ENCODE results near the gene SPIRE2. TPM values are rescaled to one million over a fixed set of nuclear protein-coding genes. Genes with fewer than 3 reads are reported as not detected.
"Not testable (repeated sequence)": the region's sequence is repeated elsewhere in the genome, so short reads cannot be mapped to it uniquely, and the experiment has no call there.

The SPIRE2 gene
- total and polyA plus RNA-seq, 5 donors: 1.4 to 3.1 (median 2.5) TPM

DNA sequence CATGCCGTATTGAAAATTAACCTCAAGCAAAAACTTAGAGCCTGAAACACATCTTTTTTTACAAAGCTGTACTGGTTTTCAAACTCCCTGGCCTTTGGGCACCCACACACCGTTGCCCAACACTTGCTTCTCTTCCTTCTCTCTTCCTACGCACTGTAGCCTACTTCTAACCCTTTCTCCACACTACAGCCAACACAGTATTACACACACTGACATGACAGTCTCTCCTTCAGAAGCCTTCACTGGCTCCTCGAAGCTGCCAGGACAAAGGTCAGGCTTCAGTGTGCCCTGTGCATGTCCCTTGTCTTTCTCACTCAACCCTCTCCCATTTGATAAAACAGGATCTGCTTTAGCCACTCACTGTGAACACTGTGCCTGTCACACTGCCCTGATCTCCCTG lies 19.8 kb upstream of the SPIRE2 start:
- intact Hi-C loops (cut with DNase I): no loop called here

DNA sequence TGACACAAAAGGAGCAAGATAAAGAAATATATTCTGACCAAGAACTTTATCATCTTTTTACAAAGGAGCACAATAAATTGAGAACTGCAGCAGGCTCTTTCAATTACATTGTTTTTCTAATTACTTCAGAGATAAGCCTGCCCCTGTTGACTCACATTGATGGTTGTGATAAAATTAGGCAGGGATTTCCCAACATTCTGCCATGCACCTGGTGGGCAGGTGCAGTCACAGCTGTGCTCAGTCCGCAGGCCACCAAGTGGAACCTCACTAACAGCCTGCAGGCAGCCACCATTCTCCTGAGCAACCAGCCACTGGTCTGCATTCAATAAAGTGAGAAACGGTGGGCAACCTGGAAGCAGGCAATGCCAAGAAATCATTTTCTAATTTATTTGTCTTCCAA lies 17.0 kb upstream of the SPIRE2 start:
- 84% methylated on average over 2 of the region's 2 CpGs for WGBS
- no peak overlapping the region for H3K4me3 ChIP-seq (ENCODE audit: low read length)
- ATAC-seq (no peak), DNase-seq (no peak)
- no peak overlapping the region for H3K27ac ChIP-seq (ENCODE audit: low read length)
- intact Hi-C loops (cut with DNase I): loop anchor here in 1 of 4 donors (10.0 kb wide), 1 partner anchor 53 kb away; no protein-coding TSS in a partner anchor
- no peaks in the 10 kb centered on the region for H3K9me3 ChIP-seq (ENCODE audit: control insufficient read depth, low read length)
- no peaks in the 10 kb centered on the region for H3K27me3 ChIP-seq (ENCODE audit: control insufficient read depth, insufficient read depth)
- no peaks in the 10 kb centered on the region for H3K4me1 ChIP-seq (ENCODE audit: control insufficient read depth, insufficient read depth, low read length)

More for the DNA sequence above, 19.8 kb upstream of the SPIRE2 start:
- no peak for DNase-seq
- H3K9me3 ChIP-seq (ENCODE audit: control insufficient read depth, low read length): no peaks in the 10 kb centered on the region
- H3K27ac ChIP-seq (ENCODE audit: low read length): no peak overlapping the region
- 90% methylated on average over 3 of the region's 4 CpGs for WGBS
- no peak overlapping the region for H3K4me3 ChIP-seq (ENCODE audit: low read length)
- no peaks in the 10 kb centered on the region for H3K27me3 ChIP-seq (ENCODE audit: control insufficient read depth, insufficient read depth)
- H3K4me1 ChIP-seq (ENCODE audit: control insufficient read depth, insufficient read depth, low read length): no peaks in the 10 kb centered on the region
- no peak for ATAC-seq

DNA sequence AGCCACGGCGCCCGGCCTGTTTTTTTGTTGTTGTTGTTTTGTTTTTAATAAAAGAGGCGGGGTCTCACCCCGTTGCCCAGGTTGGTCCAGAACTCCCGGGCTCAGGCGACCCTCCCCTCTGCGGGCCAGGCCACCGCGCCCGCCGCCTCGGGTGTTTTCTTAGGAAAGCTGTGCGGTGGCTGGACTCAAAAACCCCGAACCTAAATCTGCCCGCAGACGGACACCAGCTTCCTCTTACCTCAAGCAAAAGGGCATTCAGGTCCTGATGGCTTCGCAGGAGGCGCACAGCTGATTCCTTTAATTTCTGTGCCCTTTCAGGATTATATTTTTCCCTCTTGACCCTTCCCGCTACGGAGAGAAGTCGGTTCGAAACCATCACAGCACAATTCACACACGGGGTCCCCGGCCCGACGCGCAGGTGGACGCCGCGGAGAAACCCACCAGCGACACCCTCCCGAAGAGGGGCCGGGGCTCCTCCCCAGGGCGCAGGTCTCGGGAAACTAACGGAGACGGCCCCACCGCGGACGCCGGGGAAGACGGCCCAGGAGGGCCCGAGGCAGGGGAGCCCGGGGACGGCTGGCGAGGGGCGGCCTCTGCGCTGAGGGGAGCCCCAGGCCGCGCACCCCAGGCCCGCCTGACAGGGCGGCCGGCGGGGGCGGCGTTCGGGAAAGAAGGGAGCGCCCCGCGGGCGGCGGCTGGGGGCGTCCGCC lies 12.5 kb upstream of the SPIRE2 start:
- intact Hi-C loops (cut with DNase I): loop anchor here in 1 of 4 donors (10.0 kb wide), 1 partner anchor 49 kb away; no protein-coding TSS in a partner anchor
- H3K27ac ChIP-seq (ENCODE audit: low read length): no peak overlapping the region
- no peaks in the 10 kb centered on the region for H3K9me3 ChIP-seq (ENCODE audit: control insufficient read depth, low read length)
- ATAC-seq: peak in 1 of 2 donors; percentile 4
- no peaks in the 10 kb centered on the region for H3K4me1 ChIP-seq (ENCODE audit: control insufficient read depth, insufficient read depth, low read length)
- WGBS: 7% methylated on average over 65 of the region's 65 CpGs
- DNase-seq: peak in 1 of 3 donors; percentile 33
- H3K4me3 ChIP-seq (ENCODE audit: low read length): peak overlapping the region; percentile 73
- no peaks in the 10 kb centered on the region for H3K27me3 ChIP-seq (ENCODE audit: control insufficient read depth, insufficient read depth)

DNA sequence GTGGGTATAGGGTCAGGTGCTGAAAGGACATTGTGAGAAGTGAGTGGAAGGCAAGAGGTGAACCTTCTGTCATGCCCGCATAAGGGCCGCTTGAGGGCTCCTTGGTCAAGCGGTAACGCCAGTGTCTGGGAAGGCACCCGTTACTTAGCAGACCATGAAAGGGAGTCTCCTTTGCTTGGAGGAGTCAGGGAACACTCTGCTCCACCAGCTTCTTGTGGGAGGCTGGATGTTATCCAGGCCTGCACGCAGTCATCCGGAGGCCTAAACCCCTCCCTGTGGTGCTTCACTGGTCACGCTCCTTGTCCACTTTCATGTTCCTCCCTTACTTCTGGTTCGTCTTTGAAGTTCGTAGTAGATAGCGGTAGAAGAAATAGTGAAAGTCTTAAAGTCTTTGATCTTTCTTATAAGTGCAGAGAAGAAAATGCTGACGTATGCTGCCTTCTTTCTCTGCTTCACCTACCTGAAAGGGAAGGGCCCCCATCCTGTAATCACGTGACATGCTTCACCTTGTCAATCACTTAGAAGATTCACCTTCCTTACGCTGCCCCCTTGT lies 9.3 kb upstream of the SPIRE2 start:
- not testable (repeated sequence) for H3K27me3 ChIP-seq (ENCODE audit: control insufficient read depth, insufficient read depth); H3K4me3 ChIP-seq (ENCODE audit: low read length); H3K9me3 ChIP-seq (ENCODE audit: control insufficient read depth, low read length); H3K4me1 ChIP-seq (ENCODE audit: control insufficient read depth, insufficient read depth, low read length); ATAC-seq; H3K27ac ChIP-seq (ENCODE audit: low read length)
- WGBS: 77% methylated on average over 14 of the region's 14 CpGs
- DNase-seq: peak in 1 of 3 donors; percentile 16
- intact Hi-C loops (cut with DNase I): loop anchor here in 1 of 4 donors (10.0 kb wide), 1 partner anchor 46 kb away; no protein-coding TSS in a partner anchor

DNA sequence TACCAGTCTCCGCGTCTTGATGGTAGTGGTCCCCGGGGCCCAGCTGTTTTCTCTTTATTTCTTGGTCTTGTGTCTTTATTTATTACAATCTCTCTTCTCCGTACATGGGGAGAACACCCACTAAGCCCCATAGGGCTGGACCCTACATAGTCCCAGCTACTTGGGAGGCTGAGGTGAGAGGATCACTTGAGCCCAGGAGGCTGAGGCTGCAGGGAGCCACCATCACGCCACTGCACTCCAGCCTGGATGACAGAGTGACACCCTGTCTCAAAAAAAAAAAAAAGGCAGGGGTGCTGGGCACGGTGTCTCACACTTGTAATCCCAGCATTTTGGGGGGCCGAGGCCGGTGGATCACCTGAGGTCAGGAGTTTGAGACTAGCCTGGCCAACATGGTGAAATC lies 8.8 kb upstream of the SPIRE2 start:
- H3K4me1 ChIP-seq (ENCODE audit: control insufficient read depth, insufficient read depth, low read length); H3K9me3 ChIP-seq (ENCODE audit: control insufficient read depth, low read length); H3K27ac ChIP-seq (ENCODE audit: low read length); H3K27me3 ChIP-seq (ENCODE audit: control insufficient read depth, insufficient read depth); ATAC-seq; H3K4me3 ChIP-seq (ENCODE audit: low read length): not testable (repeated sequence)
- peak in 1 of 3 donors; percentile 25 for DNase-seq
- WGBS: 95% methylated on average over 8 of the region's 8 CpGs
- intact Hi-C loops (cut with DNase I): loop anchor here in 1 of 4 donors (10.0 kb wide), 1 partner anchor 45 kb away; no protein-coding TSS in a partner anchor

DNA sequence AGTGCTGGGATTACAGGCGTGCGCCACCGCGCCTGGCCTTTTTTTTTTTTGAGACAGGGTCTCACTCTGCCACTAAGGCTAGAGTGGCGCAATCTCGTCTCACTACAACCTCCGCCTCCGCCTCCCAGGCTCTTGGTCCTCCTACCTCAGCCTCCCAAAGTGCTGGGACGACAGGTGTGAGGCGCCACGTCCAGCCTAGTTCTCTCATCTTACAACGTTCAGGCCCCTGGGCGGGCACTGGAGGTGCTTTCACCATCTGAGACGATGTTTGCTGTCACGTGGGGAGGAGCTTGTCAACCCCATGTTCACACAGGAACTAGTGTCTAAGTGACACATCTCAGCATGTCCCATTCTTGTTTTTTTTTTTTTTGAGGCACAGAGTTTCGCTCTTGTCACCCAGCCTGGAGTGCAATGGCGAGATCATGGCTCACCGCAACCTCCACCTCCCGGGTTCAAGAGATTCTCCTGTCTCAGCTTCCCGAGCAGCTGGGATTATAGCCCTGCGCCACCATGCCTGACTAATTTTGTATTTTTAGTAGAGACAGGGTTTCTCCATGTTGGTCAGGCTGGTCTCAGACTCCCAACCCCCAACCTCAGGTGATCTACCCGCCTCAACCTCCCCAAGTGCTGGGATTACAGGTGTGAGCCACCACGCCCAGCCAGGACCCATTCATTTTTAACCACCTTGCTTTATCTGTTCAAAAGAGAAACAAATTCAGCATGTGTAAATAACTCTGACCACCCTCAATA lies 6.7 kb upstream of the SPIRE2 start:
- ATAC-seq (no peak), DNase-seq (peak in 1 of 3 donors; percentile 44)
- no peaks in the 10 kb centered on the region for H3K27me3 ChIP-seq (ENCODE audit: control insufficient read depth, insufficient read depth)
- H3K4me3 ChIP-seq (ENCODE audit: low read length): no peak overlapping the region
- H3K9me3 ChIP-seq (ENCODE audit: control insufficient read depth, low read length): no peaks in the 10 kb centered on the region
- intact Hi-C loops (cut with DNase I): no loop called here
- no peak overlapping the region for H3K27ac ChIP-seq (ENCODE audit: low read length)
- no peaks in the 10 kb centered on the region for H3K4me1 ChIP-seq (ENCODE audit: control insufficient read depth, insufficient read depth, low read length)
- 95% methylated on average over 23 of the region's 23 CpGs for WGBS

DNA sequence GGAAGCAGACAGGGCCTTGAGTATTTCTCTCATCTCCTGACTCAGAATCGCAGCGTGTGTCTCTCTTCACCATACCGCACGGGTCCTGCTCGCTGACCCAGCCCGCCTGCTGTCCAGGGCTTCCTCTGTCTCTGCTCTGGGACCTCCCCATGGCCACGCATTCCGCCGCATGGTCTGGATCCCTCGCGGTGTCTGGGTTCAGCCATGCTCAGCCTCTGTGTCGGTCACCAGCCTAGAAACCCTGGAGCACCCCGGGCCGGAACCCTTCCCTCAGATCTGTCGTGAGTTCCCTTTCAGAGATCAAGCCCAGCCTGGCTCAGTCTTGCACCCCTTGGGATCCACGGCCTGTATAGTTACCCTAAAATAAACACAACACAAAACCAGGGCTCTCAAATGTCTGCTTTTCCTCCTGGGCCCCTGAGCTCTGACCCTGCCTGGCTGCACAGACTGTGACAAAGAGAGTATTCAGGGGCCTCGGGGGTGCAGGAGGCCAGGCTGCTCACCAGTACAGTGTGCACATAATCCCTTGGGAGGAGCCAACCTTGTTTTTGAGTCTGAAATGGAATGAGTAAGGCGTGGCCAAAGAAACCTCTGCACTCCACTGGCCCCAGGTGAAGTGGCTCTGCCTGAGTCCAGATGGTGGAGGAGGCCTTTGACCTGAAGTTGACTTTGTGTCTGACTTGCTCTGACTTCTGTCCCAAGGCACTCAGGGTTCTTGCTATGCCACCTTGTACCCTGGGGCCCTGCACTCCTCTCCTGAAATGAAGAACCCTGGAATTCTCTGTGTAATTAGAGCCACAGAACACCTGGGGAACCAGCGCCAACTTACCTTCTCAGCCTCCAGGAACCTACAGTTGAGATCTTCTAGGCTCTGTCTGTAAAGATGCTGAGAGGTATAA lies 5.8 kb upstream of the SPIRE2 start:
- Histone ChIP-seq H3K27ac (ENCODE audit: low read length) (no peak overlapping the region), H3K4me3 (ENCODE audit: low read length) (no peak overlapping the region), H3K9me3 (ENCODE audit: control insufficient read depth, low read length) (no peaks in the 10 kb centered on the region), H3K27me3 (ENCODE audit: control insufficient read depth, insufficient read depth) (no peaks in the 10 kb centered on the region), H3K4me1 (ENCODE audit: control insufficient read depth, insufficient read depth, low read length) (no peaks in the 10 kb centered on the region)
- intact Hi-C loops (cut with DNase I): no loop called here
- ATAC-seq (no peak), DNase-seq (peak in 1 of 3 donors; percentile 30)
- 87% methylated on average over 19 of the region's 19 CpGs for WGBS

DNA sequence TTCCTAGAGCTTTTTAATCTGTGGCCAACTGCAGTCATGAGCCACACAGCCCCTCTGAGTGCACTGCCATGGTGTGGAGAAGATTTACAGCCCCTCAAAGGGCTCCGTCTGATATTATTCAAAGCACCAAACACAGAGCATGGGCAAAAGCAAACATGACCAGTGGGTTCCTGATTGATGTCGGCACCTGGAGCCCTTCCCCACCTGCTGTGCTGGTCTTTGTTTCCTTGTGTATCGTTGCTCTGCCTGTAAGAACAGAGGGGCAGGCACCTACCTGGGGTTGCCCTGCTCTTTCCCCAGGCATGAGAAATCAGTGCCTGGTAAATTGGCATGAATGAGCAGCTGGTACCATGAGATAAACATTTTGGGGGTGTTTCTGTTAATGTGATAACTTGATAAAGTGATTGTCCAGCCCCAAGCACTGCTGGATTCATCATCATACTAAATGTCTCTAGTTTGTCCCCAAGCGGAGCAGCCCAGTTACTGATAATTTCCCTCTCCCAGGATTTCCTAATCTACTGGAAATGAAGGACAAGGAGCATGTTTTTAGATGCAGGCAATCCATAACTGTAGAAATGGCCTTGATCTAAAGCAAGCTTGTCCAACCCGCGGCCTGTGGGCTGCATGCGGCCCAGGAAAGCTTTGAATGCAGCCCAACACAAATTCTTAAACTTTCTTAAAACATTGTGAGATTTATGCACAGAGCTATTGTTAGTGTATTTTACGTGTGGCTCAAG lies 5.0 kb upstream of the SPIRE2 start:
- Histone ChIP-seq H3K4me3 (ENCODE audit: low read length) (no peak overlapping the region), H3K27me3 (ENCODE audit: control insufficient read depth, insufficient read depth) (no peaks in the 10 kb centered on the region), H3K4me1 (ENCODE audit: control insufficient read depth, insufficient read depth, low read length) (no peaks in the 10 kb centered on the region), H3K27ac (ENCODE audit: low read length) (no peak overlapping the region), H3K9me3 (ENCODE audit: control insufficient read depth, low read length) (no peaks in the 10 kb centered on the region)
- intact Hi-C loops (cut with DNase I): no loop called here
- DNase-seq (peak in 1 of 3 donors; percentile 5), ATAC-seq (no peak)
- WGBS: 82% methylated on average over 8 of the region's 8 CpGs

DNA sequence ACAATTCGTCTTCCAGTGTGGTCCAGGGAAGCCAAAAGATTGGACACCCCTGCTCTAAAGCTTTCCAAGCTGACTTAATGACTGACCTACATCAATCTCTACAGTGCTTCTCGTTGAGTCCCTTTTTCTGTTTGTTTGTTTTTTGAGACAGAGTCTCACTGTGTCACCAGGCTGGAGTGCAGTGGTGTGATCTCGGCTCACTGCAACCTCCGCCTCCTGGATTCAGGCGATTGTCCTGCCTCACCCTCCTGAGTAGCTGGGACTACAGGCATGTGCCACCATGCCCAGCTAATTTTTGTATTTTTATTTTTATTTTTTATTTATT lies 4.5 kb upstream of the SPIRE2 start:
- H3K27me3 ChIP-seq (ENCODE audit: control insufficient read depth, insufficient read depth); H3K9me3 ChIP-seq (ENCODE audit: control insufficient read depth, low read length); ATAC-seq; intact Hi-C loops (cut with DNase I); DNase-seq; H3K4me1 ChIP-seq (ENCODE audit: control insufficient read depth, insufficient read depth, low read length); H3K4me3 ChIP-seq (ENCODE audit: low read length); H3K27ac ChIP-seq (ENCODE audit: low read length): not testable (repeated sequence)
- 80% methylated on average over 5 of the region's 5 CpGs for WGBS

All from right cardiac atrium (tissue), 5 donors.